Epithelial cell of proximal tubule (primary cell): ENCODE results near the gene ARRDC1. TPM values are rescaled to one million over a fixed set of nuclear protein-coding genes. Genes with fewer than 3 reads are reported as not detected.
A peak's percentile ranks its signal among the peaks of the same experiment; 100 is the strongest.
"Not testable (repeated sequence)": the region's sequence is repeated elsewhere in the genome, so short reads cannot be mapped to it uniquely, and the experiment has no call there.

Source experiments
- DNase-seq: peaks from one replicate; pipeline ENCODE4 v3.0.0-alpha.2; 2011; ENCODE audit warnings: low read depth
- H3K4me3 ChIP-seq: 2 replicates; pipeline ENCODE4 v1.5.1; 2011; ENCODE audit warnings: low read depth, mild to moderate bottlenecking, low read length
- total RNA-seq: library from RNA; depleted of rRNA; stranded (reverse); fragments of >200 nt; gene quantifications from 2 replicates; pipeline ENCODE4 v1.2.3, GENCODE V29; 2015
- TF ChIP-seq, protein P1 (sequence below): conservative IDR thresholded peaks from 2 replicates; pipeline ENCODE4 v1.5.1; 2012; ENCODE audit warnings: low read depth, mild to moderate bottlenecking, low read length

The ARRDC1 gene
- total RNA-seq, 1 donor from 2014 or later = 47.6 TPM

- DNase-seq = no peak
- no peak overlapping the region for H3K4me3 ChIP-seq
- TF ChIP-seq, protein P1, sequence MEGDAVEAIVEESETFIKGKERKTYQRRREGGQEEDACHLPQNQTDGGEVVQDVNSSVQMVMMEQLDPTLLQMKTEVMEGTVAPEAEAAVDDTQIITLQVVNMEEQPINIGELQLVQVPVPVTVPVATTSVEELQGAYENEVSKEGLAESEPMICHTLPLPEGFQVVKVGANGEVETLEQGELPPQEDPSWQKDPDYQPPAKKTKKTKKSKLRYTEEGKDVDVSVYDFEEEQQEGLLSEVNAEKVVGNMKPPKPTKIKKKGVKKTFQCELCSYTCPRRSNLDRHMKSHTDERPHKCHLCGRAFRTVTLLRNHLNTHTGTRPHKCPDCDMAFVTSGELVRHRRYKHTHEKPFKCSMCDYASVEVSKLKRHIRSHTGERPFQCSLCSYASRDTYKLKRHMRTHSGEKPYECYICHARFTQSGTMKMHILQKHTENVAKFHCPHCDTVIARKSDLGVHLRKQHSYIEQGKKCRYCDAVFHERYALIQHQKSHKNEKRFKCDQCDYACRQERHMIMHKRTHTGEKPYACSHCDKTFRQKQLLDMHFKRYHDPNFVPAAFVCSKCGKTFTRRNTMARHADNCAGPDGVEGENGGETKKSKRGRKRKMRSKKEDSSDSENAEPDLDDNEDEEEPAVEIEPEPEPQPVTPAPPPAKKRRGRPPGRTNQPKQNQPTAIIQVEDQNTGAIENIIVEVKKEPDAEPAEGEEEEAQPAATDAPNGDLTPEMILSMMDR = no peak
Observed at GRCh38 chr9:137592767-137593166, 12.7 kb upstream of the ARRDC1 start.

DNA sequence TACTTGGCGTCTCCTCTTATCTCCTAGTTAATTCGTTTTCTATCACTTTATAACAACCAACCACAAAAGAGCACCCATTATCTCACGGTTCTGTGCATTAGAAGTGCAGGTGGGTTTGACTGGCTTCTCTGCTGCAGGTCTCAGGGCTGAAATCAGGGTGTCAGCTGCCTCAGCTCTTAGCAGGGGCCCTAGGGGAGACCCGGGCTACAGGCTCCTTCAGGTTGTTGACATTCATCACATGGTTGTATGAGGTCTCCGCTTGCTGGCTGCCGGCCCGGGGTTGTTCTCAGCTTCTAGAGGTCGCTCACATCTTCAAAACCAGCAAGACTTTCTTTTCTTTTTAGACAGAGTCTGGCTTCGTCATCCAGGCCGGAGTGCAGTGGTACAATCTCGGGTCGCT is 12.3 kb upstream of the ARRDC1 start:
- TF ChIP-seq, protein P1 = no peak
- DNase-seq = no peak
- no peak overlapping the region for H3K4me3 ChIP-seq

- not testable (repeated sequence) for H3K4me3 ChIP-seq, DNase-seq
Observed at GRCh38 chr9:137596577-137596976, 8.9 kb upstream of the ARRDC1 start.

DNA sequence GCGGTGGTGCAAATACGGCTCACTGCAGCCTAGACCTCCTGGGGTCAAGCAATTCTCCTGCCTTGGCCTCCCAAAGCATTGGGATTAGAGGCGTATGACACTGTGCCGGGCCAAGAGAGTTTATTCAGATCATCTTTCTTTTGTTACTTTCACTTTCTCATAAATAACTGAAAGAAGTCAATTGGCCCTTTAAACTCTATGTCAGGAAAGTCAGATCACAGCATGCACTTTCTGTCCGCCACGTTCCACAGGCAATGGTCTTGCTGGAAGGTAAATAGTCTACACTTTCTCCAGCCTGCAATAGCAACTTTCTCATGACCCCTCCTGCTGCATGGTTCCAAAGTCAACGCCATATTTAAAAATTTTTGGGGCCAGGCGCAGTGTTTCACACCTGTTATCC is 6.5 kb upstream of the ARRDC1 start:
- no peak overlapping the region for H3K4me3 ChIP-seq
- no peak for DNase-seq
- TF ChIP-seq, protein P1 = no peak

- TF ChIP-seq, protein P1 = no peak
- no peak overlapping the region for H3K4me3 ChIP-seq
- no peak for DNase-seq
Observed at GRCh38 chr9:137602661-137603060, 2.8 kb upstream of the ARRDC1 start.

- H3K4me3 ChIP-seq = no peak overlapping the region
- TF ChIP-seq, protein P1 = no peak
- no peak for DNase-seq
Observed at GRCh38 chr9:137603879-137604278, 1.6 kb upstream of the ARRDC1 start.

GRCh38 chr9:137604345-137605086 is 970 bp upstream of the ARRDC1 start:
- H3K4me3 ChIP-seq = peak overlapping the region; percentile 55
- no peak for DNase-seq
- TF ChIP-seq, protein P1 = no peak
